HepG2 (cell line): Measurements from ENCODE around the gene XRCC1. TPM values are rescaled to one million over a fixed set of nuclear protein-coding genes. Genes with fewer than 3 reads are reported as not detected.

Experiments used
- ATF7-NPFF ChIP-seq: sonication (generic); formaldehyde crosslinking; IDR thresholded peaks from 2 replicates; pipeline ENCODE4 v1.8.1; 2023; ENCODE audit warnings: mild to moderate bottlenecking, low read depth, missing genetic modification reagents, moderate library complexity
- CHCHD3 ChIP-seq: sonication (generic); formaldehyde crosslinking; IDR thresholded peaks from 2 replicates; pipeline ENCODE4 v1.8.0; 2022; ENCODE audit warnings: mild to moderate bottlenecking, missing genetic modification reagents, moderate library complexity
- EEA1 ChIP-seq: sonication (generic); formaldehyde crosslinking; IDR thresholded peaks from 2 replicates; pipeline ENCODE4 v1.5.1; 2020; ENCODE audit warnings: mild to moderate bottlenecking, missing genetic modification reagents, borderline replicate concordance
- FOXC1 ChIP-seq: sonication (generic); formaldehyde crosslinking; IDR thresholded peaks from 2 replicates; pipeline ENCODE4 v1.8.0; 2022; ENCODE audit warnings: mild to moderate bottlenecking, missing genetic modification reagents, borderline replicate concordance
- GFI1 ChIP-seq: sonication (generic); formaldehyde crosslinking; IDR thresholded peaks from 2 replicates; pipeline ENCODE4 v1.5.0; 2020; ENCODE audit warnings: missing genetic modification reagents, mild to moderate bottlenecking, borderline replicate concordance
- HOXD1 ChIP-seq: sonication (generic); formaldehyde crosslinking; IDR thresholded peaks from 2 replicates; pipeline ENCODE4 v1.5.0; 2020; ENCODE audit warnings: missing genetic modification reagents
- KLF15 ChIP-seq: sonication (generic); formaldehyde crosslinking; IDR thresholded peaks from 2 replicates; pipeline ENCODE4 v1.8.1; 2023; ENCODE audit warnings: borderline replicate concordance, mild to moderate bottlenecking, inconsistent platforms, missing genetic modification reagents, mixed read lengths
- WIZ ChIP-seq: sonication (generic); formaldehyde crosslinking; IDR thresholded peaks from 2 replicates; pipeline ENCODE4 v1.5.1; 2020; ENCODE audit warnings: mild to moderate bottlenecking, missing genetic modification reagents
- YEATS4 ChIP-seq: sonication (generic); formaldehyde crosslinking; IDR thresholded peaks from 2 replicates; pipeline ENCODE4 v1.4.0; 2020; ENCODE audit warnings: missing genetic modification reagents, borderline replicate concordance
- ZFP1 ChIP-seq: IDR thresholded peaks from 2 replicates; pipeline ENCODE4 v1.6.1; 2016
- ZMAT3 ChIP-seq: sonication (generic); formaldehyde crosslinking; conservative IDR thresholded peaks from 2 replicates; pipeline ENCODE4 v1.7.0; 2021; ENCODE audit warnings: missing genetic modification reagents
- ZNF20 ChIP-seq: sonication (generic); formaldehyde crosslinking; IDR thresholded peaks from 2 replicates; pipeline ENCODE4 v1.4.0; 2020; ENCODE audit warnings: mild to moderate bottlenecking, moderate library complexity, missing genetic modification reagents
- ZNF383 ChIP-seq: sonication (generic); formaldehyde crosslinking; IDR thresholded peaks from 2 replicates; pipeline ENCODE4 v1.4.0; 2020; ENCODE audit warnings: missing genetic modification reagents, mild to moderate bottlenecking, borderline replicate concordance
- ZNF430 ChIP-seq: sonication (generic); formaldehyde crosslinking; IDR thresholded peaks from 2 replicates; pipeline ENCODE4 v1.9.0; 2021; ENCODE audit warnings: mild to moderate bottlenecking, missing genetic modification reagents
- polyA plus RNA-seq, 8 experiments: library from polyadenylated mRNA; depleted of rRNA in 3 of 8; stranded (reverse) in 7 of 8; unstranded in 1 of 8; fragments of >200 nt; fragmentation: Illumina TruSeq in 4 of 8; extraction: Trizol in 4 of 8; gene quantifications; 2 replicates each; pipeline versions ENCODE4 v1.2.1 to v1.2.3, GENCODE V29; 2011 to 2016; ENCODE audit warnings: low read depth in 4 of 8, missing spikeins in 1 of 8, mixed read lengths in 1 of 8; ENCODE audit not compliant: insufficient read depth in 1 of 8
- total RNA-seq, 5 experiments: library from RNA; depleted of rRNA; stranded (reverse); fragments of >200 nt; fragmentation: Illumina TruSeq; extraction: Trizol; gene quantifications; 2 replicates each; pipeline ENCODE4 v1.2.3, GENCODE V29; 2016; ENCODE audit warnings: low read depth in 1 of 5
- TF ChIP-seq, protein P1 (sequence below): sonication (generic); formaldehyde crosslinking; IDR thresholded peaks from 2 replicates; pipeline ENCODE4 v1.5.0; 2020; ENCODE audit warnings: missing genetic modification reagents
- TF ChIP-seq, protein P2 (sequence below): sonication (generic); formaldehyde crosslinking; IDR thresholded peaks from 2 replicates; pipeline ENCODE4 v1.9.0; 2021; ENCODE audit warnings: missing genetic modification reagents, mild to moderate bottlenecking, borderline replicate concordance
- TF ChIP-seq, protein P3 (sequence below): sonication (generic); formaldehyde crosslinking; IDR thresholded peaks from 2 replicates; pipeline ENCODE4 v1.5.1; 2020; ENCODE audit warnings: missing genetic modification reagents, mild to moderate bottlenecking, borderline replicate concordance
- TF ChIP-seq, protein P4 (sequence below): sonication (generic); formaldehyde crosslinking; IDR thresholded peaks from 2 replicates; pipeline ENCODE4 v1.9.0; 2022; ENCODE audit warnings: missing genetic modification reagents, mild to moderate bottlenecking, borderline replicate concordance
- TF ChIP-seq, protein P5 (sequence below): conservative IDR thresholded peaks from 2 replicates; pipeline ENCODE4 v1.6.1; 2018; ENCODE audit warnings: missing genetic modification reagents

The XRCC1 gene
- total and polyA plus RNA-seq, 2 of the 13 experiments (the other 11 are each of a cell fraction or from before 2014, with no cell fraction given): 24.7 to 26.3 TPM

- TF ChIP-seq, protein P1, sequence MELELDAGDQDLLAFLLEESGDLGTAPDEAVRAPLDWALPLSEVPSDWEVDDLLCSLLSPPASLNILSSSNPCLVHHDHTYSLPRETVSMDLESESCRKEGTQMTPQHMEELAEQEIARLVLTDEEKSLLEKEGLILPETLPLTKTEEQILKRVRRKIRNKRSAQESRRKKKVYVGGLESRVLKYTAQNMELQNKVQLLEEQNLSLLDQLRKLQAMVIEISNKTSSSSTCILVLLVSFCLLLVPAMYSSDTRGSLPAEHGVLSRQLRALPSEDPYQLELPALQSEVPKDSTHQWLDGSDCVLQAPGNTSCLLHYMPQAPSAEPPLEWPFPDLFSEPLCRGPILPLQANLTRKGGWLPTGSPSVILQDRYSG (CRISPR knock-in tag): 0 out of 2 replicates have a peak, but pooled peaks have one; percentile 16
- TF ChIP-seq, protein P2, sequence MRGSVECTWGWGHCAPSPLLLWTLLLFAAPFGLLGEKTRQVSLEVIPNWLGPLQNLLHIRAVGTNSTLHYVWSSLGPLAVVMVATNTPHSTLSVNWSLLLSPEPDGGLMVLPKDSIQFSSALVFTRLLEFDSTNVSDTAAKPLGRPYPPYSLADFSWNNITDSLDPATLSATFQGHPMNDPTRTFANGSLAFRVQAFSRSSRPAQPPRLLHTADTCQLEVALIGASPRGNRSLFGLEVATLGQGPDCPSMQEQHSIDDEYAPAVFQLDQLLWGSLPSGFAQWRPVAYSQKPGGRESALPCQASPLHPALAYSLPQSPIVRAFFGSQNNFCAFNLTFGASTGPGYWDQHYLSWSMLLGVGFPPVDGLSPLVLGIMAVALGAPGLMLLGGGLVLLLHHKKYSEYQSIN (CRISPR knock-in tag): no peak
- TF ChIP-seq KLF15 (CRISPR knock-in tag) (0 out of 2 replicates have a peak, but pooled peaks have one; percentile 13), HOXD1 (CRISPR knock-in tag) (no peak), ZFP1 (CRISPR knock-in tag) (no peak), YEATS4 (CRISPR knock-in tag) (0 out of 2 replicates have a peak, but pooled peaks have one; percentile 16), ZNF383 (no peak), ATF7-NPFF (CRISPR knock-in tag) (0 out of 2 replicates have a peak, but pooled peaks have one; percentile 26), EEA1 (CRISPR knock-in tag) (0 out of 2 replicates have a peak, but pooled peaks have one; percentile 71), CHCHD3 (CRISPR knock-in tag) (peak; percentile 67; the same call in 1 of the 2 replicates), ZNF20 (CRISPR knock-in tag) (no peak), ZNF430 (CRISPR knock-in tag) (0 out of 2 replicates have a peak, but pooled peaks have one; percentile 15), GFI1 (CRISPR knock-in tag) (0 out of 2 replicates have a peak, but pooled peaks have one; percentile 55), ZMAT3 (CRISPR knock-in tag) (peak; percentile 57; the same call in 1 of the 2 replicates), FOXC1 (peak; percentile 53; the same call in 1 of the 2 replicates), WIZ (CRISPR knock-in tag) (no peak)
- TF ChIP-seq, protein P3, sequence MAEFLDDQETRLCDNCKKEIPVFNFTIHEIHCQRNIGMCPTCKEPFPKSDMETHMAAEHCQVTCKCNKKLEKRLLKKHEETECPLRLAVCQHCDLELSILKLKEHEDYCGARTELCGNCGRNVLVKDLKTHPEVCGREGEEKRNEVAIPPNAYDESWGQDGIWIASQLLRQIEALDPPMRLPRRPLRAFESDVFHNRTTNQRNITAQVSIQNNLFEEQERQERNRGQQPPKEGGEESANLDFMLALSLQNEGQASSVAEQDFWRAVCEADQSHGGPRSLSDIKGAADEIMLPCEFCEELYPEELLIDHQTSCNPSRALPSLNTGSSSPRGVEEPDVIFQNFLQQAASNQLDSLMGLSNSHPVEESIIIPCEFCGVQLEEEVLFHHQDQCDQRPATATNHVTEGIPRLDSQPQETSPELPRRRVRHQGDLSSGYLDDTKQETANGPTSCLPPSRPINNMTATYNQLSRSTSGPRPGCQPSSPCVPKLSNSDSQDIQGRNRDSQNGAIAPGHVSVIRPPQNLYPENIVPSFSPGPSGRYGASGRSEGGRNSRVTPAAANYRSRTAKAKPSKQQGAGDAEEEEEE (CRISPR knock-in tag): 0 out of 2 replicates have a peak, but pooled peaks have one; percentile 72
- TF ChIP-seq, protein P4, sequence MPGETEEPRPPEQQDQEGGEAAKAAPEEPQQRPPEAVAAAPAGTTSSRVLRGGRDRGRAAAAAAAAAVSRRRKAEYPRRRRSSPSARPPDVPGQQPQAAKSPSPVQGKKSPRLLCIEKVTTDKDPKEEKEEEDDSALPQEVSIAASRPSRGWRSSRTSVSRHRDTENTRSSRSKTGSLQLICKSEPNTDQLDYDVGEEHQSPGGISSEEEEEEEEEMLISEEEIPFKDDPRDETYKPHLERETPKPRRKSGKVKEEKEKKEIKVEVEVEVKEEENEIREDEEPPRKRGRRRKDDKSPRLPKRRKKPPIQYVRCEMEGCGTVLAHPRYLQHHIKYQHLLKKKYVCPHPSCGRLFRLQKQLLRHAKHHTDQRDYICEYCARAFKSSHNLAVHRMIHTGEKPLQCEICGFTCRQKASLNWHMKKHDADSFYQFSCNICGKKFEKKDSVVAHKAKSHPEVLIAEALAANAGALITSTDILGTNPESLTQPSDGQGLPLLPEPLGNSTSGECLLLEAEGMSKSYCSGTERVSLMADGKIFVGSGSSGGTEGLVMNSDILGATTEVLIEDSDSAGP (CRISPR knock-in tag): peak; percentile 58; the same call in 1 of the 2 replicates
- TF ChIP-seq, protein P5, sequence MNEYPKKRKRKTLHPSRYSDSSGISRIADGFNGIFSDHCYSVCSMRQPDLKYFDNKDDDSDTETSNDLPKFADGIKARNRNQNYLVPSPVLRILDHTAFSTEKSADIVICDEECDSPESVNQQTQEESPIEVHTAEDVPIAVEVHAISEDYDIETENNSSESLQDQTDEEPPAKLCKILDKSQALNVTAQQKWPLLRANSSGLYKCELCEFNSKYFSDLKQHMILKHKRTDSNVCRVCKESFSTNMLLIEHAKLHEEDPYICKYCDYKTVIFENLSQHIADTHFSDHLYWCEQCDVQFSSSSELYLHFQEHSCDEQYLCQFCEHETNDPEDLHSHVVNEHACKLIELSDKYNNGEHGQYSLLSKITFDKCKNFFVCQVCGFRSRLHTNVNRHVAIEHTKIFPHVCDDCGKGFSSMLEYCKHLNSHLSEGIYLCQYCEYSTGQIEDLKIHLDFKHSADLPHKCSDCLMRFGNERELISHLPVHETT: no peak
Observed at GRCh38 chr19:43504426-43505185, 70.7 kb downstream of the XRCC1 start, which contains the start of gene PHLDB3 (continued).
